HT-29 (cell line): Measurements from ENCODE around the gene SDK1. TPM values are rescaled to one million over a fixed set of nuclear protein-coding genes. Genes with fewer than 3 reads are reported as not detected.

Source experiments
- DNase-seq: peaks from one replicate; pipeline ENCODE4 v3.0.0-alpha.2; 2015; ENCODE audit warnings: low spot score
- total RNA-seq: library from RNA; depleted of rRNA; stranded (reverse); fragments of >200 nt; shearing (Covaris generic); gene quantifications from 2 replicates; pipeline ENCODE4 v1.2.3, GENCODE V29; 2014

SDK1 gene
- total RNA-seq, 1 experiment from 2014 or later: not detected

DNA sequence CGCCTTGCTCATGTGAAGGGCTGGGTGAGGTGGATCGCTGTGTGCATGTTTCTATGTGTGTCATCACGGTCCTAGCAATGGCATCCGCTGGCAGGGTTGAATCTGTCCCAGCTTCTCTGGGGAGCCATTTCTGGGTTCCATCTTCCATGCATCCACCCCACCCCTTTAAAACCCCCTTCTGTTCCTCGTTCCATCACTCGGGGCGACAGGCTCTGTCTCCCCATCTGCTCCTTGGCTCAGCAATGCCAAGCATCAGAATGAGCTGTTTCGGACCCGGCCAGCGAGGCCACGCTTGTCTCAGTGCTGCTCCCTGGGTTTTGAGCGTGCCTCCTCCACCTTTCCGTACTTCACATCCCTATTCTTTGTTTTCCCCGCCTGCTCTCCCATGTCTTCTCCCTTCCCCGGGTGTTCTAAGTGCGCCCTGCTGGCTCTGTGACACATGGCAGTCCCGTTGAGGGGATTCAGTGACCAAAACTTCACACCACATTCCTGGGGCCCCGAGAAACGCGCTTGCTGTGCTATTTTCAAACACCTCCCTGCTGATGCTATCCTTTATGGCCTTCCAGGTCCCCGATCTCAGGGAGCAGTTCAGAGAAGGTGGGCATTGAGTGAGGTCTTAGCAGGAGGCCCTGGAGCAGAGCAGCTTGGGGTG, 827.0 kb downstream of the SDK1 start:
- no peak for DNase-seq

DNA sequence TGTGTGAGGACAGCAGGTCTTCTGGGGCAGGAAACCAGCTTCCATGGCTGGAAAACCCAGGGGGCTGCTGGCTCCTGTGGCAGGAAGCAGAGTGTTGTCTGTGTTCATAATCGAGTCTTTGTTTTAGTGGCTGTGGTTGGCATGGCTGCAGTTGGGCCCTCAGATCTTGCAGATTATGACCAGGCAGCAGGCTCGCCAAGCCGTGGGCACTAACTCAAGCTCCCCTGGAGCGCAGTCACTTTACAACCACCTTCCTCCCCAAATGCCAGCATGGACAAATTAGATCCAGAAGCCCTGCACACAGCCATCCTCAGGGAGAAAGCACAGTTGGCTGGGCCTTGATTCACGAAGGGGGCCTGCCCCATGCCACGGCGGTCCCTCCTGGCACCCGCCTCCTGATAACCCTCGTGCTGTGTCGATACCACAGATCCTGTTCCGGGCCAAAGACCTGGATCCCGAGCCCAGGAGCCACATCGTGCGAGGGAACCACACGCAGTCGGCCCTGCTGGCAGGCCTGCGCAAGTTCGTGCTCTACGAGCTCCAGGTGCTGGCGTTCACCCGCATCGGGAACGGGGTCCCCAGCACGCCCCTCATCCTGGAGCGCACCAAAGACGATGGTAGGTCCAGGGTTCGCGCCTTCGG, 828.5 kb downstream of the SDK1 start:
- DNase-seq: no peak

DNA sequence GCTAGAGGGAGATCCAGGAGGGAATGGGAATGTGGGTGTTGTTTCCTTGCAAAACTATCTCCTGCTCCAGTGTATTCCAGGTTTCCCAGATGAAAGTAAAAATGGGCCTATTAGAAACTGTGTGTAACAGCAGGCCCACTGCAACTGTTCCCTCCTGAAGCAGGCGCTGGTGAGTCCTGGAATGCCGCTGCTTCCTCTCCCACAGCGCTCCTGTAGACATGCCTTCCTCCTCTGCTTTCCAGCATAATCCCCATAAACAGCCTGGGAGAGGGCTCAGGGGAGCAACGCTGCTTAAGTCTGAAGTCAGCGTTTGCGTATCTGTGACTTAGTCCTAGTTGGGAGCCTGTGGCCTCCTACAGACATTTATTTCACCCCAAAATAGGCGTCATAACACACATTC, 830.0 kb downstream of the SDK1 start:
- DNase-seq: no peak

DNA sequence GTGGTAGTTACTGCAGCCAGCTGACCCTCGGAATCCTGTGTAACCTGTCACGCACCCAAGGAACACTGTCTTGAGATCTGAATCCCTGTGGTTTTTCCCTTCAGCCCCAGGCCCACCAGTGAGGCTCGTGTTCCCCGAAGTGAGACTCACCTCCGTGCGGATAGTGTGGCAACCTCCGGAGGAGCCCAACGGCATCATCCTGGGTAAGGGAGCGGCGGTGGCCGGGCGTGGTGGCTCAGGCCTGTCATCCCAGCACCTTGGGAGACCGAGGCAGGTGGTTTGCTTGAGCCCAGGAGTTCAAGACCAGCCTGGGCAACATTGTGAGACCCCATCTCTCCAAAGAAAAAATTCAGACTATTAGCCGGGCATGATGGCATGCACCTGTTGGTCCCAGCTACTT, 831.2 kb downstream of the SDK1 start:
- DNase-seq: no peak

DNA sequence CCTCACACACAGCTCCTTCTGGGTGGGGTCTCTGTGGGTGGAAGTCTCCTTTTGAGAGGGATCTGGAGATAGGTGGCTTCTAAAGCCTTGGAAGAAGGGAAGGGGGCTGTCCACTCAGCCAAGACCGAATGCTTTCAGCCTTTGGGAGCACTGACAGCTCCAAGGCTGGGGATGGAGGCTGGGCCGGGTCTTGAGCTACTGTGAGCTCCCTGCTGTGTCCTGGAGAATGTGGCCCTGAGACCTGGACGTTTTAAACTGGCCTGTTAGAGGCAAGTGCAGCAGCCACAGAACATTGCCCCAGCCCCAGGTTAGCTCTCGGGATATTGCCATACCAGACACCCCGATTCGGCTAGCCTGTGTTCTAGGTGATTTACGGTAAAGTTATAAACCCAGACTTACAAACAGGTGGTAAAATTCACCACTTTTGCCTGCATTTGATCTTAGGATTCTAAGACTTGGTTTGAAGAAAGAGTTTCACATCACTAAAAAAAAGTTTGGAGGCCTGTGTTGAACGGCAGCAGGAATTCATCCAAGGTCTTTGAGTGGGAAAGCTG, 832.5 kb downstream of the SDK1 start:
- DNase-seq: no peak

DNA sequence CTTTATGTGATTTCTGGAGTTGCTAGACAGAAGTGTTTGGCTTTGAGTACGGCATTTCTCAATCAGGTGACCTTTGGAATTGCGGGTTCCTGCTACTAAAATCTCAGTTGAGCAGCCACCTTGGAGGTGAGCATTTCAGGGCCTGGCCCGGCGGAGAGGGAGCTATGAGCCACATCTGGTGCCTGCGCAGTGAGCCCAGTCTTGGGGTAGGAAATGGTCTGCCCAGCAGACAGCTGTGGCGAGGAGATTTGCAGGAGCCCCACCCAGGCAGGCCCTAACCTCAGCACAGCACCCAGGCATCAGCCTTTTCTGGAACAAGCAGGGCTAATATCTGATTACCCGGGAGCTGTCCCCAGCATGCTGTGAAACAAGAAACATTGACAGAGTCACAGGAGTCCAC, 833.2 kb downstream of the SDK1 start:
- DNase-seq: no peak

DNA sequence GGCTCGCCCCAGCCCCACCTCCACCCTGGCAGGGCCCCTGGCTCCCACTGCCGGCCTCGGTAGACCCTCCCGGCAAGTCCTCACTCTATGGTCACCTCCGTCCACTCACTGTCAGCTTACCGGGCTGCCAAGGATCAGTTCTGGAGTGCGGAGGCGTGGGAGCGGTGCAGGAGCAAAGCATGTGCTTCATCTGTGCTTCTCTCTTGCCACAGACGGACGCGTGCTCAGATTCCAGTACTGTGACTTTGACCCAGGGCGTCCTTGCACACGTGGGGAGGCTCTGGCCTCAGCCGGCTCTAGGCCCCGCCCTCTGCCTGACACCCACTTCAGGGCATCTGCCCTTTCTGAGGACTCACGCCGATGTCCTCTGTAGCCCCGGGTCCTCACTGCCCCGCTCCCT, 833.6 kb downstream of the SDK1 start:
- DNase-seq: no peak

DNA sequence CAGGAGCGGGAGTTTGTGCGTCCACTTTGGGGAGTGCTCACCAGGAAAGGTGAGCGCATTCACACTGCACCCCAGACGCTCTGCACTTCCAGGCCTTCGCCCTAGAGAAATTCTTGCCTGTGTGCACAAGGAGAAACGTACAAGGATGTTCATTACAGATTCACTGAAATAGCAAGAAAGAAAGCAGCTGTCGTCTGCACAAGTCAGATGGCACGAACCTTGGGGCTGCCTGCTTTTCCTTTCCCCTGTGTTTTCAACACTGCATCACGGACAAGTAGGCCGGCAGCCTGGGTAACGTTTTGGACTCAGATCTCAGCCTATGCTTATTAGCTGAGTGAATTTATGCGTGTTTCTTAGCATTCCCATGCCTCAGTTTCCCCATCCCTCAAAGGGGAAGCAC, 834.2 kb downstream of the SDK1 start:
- no peak for DNase-seq

DNA sequence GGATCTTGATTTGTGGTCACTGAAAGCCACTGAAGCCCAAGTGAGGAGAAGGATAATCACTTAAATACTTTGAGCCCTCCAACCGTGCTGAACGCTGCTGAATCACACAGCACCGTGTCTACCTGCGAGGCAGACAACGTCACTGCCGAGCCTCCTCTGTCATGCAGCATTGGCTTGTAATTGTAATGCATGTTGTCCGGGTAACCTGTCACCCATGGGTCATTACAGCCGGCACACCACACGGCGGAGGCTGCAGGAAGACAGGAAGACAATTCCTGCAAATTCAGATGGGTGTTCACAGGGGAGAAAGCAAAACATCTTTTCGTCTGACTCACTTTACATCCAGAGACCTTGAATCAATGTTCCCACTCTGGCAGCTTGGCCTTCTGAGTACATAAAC, 835.0 kb downstream of the SDK1 start:
- DNase-seq: peak; percentile 7

DNA sequence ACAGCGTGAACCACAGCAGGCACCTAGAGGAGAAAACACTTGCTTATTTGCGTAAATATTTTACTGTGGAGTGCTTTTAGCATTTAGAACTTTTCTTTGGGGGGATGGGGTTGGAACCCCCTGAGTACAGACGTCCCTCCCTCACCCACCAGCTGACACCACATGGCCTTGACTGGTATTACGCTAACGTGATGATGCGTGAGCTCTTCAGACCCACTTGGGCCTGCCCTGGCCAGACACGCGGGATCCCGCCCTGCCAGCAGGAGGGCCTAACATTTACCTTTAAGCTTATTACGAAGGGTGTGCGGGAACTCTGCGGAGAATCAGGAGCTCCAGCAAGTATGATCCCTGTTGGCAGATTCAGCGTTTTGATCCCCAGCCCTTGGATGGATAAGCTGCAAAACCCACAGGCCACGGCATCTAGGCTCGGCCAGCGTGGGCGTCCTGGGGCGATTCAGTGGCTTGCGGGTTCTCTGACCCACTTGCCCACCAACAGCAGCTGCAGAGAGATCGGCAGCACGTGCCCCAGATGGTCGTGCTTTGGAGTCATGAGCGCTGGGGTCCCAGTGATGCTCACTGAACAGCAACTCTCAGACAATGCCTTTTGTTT, 835.6 kb downstream of the SDK1 start:
- DNase-seq: peak; percentile 2

DNA sequence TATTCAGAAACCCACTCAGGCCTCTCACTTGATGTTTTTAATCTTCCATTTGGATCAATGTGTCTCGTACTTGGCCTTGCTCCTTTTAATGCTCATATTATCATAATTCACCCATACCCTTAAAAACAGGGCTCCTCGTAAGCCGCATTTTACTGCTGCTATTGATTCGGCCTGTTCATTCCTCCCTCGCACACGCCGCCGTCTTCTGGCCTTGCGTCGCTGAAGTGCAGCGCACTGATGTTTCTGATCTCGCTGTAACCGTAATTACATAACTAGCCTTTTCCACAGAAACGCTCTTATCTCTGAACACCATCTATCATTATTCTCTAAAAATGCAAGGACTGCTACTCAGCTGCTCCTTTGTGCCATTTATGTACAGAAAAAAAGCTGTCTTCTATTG, 836.5 kb downstream of the SDK1 start:
- no peak for DNase-seq

DNA sequence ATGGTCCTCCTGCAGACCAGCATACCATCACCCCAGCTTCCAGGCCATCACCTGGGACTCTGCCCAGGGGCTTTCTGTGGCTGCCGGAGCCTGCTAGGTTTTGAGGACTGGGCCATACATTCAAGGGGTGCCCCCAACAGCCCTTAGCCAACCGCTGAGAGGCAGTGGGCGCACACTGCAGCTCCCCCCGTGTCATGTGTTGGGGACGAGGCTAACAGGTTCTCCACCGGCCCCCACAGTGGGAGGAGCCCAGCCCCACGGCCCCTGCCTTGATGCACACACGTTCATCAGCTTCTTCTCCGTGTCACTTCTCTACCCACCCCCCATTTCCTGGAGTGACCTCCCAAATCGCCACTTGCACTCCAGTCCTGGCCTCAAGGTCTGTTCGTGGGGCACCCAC, 837.8 kb downstream of the SDK1 start:
- DNase-seq: no peak

DNA sequence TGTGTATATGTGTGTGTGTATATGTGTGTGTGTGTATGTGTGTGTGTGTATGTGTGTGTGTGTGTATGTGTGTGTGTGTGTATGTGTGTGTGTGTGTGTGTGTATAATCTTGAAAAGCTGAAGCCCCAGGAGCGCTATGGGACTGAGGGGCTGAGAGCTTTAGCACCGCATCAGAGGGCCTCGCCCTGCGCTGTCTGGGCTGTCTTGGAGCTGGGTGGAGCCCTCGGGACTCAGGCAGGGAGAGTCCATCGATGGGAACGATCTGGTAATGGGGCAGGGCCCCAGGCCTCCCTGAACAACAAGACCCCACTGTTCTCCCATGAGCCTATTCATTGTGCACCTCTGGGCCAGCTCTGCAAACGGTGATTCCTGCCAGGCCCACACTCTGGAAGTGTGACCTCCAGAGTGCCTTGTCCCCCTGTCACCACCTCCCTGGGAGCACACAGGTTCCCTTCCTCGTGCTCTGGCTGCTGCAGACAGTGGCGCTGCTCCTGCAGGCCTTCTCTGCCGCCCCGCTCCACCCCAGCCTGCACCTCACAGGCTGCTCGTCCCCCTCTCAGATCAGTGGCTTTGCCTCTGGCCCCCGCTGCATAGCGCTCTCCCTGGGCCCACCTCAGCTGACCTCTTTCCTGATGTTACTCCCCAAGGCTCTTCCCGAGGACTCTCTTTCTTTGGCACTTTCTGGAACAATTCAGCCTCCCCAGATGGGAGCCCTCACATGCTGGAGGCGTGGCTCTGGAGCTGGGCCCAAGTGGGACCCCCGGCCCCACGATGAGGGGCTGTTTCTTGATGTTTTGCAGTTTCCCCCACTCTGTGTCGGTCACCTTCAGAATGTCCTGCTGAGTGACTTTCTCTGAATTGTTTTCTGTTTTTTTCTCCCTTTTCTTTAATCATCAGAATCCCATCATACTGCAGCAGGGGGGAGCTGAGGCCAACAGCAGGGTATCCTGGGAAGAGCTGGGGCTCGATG, 838.9 kb downstream of the SDK1 start:
- DNase-seq: no peak

DNA sequence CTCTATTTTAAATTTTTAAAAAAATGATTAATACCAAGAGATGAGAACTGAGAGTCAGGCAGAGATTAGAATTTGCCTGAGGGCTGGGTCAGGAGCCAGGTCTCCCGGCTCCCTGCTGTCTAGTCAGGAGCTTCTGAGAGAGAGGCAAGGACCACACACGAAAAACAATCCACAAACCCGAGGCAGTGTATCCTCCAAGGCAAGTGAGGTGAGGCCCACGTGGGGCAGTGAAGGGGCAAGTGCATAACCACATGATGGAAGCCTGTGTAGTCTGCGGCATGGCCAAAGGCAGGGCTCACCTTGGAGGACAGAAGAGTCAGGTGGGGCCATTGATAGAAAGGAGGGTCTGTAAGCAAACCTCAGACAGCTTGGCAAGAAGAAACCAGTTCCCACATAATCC, 839.9 kb downstream of the SDK1 start:
- DNase-seq: no peak

DNA sequence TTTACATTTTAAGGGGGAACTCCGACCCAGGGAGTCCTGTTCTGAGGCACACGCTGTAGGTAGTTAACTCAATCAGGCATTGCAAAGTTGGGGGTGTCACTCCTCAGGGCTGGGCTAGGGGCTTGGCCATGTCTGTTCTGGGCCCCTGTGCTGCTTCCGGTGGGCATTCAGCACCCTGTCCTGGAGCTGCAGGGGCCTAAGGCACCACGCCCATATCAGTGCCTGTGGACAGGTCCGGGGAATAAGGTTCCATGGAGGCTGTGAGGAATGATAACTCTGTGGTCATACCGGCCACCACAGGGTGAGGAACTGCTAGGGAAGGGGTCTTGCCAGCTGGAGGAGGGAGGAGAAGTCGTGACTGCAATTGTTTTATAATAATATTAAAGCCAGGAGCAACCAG, 842.0 kb downstream of the SDK1 start:
- DNase-seq: no peak

DNA sequence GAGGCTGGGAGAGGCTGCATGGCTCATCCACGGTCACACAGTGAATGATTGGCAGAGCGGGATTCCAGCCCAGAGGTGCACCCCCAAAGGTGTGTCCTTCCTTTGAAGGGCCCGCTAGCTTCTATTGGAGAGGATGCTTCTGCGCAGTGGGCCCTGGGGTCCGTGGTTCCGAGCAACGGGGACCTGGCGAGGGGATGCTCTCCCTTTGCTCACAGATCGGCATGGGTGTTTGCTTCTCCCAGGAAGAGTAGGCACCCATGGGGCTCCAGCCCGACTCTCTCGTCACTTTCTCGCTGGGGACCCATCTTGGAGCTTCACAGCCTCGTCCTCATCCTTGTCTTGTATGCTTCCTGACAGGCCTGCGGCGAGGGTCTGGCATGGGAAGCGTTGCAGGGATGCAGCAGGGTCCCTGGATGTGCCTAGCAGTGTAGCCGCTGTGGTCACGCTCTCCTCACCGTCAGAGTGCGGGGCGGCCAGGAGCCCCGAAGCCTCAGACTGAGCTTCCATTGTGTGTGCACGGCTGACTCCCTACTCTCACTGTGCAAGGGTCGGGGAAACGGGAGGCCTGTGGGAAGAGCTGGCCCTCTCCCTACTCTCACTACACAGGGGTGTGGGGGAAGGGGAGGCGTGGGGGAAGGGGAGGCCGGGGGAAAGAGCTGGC, 842.6 kb downstream of the SDK1 start:
- no peak for DNase-seq

DNA sequence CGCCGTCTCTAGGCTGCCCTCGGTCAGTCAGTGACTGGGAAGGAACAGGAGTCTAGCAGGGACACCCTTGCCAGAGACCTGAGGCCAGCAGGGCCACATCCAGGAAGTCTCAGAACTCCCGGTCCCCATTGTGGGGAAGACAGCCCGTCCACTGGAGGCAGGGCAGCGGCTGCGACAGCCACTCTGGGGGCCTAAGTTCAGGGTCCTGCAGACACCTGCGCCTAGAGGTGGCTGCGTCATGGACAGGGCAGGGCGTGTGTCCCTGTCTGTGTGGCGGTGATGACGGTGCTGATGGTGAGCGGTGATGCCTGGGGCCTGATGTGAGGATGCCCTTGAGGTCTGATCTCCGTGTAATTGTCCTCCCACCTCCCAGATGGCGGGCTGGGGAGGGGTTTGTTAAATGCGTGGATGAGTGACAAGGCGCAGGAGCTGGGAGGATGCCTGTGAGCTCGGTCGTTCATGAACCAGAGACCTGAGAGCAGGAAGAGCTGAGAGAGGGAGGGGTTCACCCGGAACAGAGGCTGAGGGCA, 843.2 kb downstream of the SDK1 start:
- DNase-seq: no peak

DNA sequence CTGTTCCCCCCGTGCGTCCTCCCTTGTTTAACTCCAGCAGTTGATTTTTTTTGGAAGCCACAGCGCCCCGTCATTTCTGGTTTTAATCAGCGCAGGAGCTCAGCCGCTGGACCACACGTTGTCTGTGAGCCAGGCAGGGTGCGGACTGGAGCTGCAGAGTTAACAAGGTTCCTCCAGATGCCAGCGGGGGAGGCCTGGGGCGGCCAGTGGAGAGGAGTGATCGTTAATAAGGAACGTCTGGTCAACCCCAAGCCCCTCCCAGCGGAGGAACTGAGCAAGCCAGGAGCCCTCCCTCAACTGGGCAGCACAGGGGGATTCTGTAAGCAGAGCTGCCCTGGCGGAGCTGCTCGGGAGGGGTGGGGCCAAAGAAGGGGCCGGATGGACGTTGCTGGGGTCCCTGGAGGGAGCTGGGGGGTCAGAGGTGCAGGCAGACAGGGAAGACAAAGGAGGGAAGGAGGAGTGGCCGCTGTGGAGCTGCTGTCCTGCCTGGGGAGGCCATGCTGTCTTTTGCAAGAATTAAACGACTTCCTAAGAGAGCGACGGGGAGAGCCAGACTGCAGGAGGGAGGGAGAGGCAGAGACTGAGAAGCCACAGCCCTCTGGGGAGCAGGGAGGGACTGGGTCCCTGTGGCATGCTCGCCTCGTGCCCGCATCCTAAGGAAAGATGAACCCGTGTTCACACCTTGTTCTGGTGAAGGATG, 843.9 kb downstream of the SDK1 start:
- no peak for DNase-seq

DNA sequence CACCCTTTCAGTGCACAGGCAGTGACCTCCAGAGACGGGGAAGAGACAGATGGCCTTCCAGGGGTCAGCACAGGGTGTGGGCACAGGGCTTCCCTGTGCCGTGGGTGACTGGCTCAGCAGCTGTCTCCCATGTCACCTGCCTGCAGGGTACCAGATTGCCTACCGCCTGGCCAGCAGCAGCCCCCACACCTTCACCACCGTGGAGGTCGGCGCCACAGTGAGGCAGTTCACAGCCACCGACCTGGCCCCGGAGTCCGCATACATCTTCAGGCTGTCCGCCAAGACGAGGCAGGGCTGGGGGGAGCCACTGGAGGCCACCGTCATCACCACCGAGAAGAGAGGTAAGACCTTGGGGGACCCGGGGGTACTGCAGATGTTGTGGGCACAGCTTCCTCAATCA, 844.5 kb downstream of the SDK1 start:
- no peak for DNase-seq

DNA sequence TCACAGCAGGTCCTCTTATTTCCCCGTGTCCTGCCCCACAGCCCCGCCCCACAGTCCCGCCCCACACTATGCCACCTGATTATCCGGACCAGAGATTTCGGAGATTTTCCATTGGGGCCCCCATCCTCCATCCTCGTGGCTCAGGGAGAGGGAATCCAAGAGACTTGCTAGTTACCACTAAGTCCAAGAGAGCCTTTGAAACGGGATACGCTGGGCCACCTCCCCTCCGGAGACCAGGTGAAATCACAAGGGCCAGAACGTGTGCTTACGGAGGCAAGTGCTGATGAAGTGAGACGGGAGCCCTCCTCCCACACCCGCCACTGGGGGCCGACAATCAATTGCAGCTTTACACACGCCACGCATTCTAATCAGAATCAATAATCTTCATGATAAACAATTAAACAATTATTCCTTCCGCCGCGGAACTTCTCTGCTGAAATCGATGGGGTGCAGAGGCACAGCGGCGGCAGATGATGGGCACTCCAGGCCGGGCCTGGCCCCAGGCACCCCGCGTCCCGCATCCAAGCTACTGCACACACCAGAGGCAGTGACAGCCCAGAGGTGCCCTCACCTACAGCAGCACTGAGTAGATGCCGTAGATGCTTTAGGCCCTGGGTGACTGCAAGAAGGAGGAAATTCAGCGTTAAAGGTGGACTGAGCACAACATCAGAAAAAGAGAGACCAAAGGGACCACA, 847.0 kb downstream of the SDK1 start:
- no peak for DNase-seq
